Neural progenitor cell (in vitro differentiated cells): ENCODE results near the gene RAB11B. TPM values are rescaled to one million over a fixed set of nuclear protein-coding genes. Genes with fewer than 3 reads are reported as not detected.
A peak's percentile ranks its signal among the peaks of the same experiment; 100 is the strongest.

ENCODE experiments used
- DNase-seq: peaks from one replicate; pipeline ENCODE4 v3.0.0-alpha.2; 2016; ENCODE audit warnings: low spot score
- H2AFZ ChIP-seq: fragments of 200-600 bp; sonication (generic); replicated peaks from 2 replicates; pipeline ENCODE4 v1.6.1; 2016; ENCODE audit warnings: antibody characterized with exemption
- H3F3A ChIP-seq: fragments of 200-600 bp; sonication (generic); 2 replicates; pipeline ENCODE4 v1.6.1; 2016; ENCODE audit warnings: antibody characterized with exemption, low read depth
- H3K27ac ChIP-seq: fragments of 200-600 bp; sonication (generic); 2 replicates; pipeline ENCODE4 v1.5.1; 2016; ENCODE audit warnings: mild to moderate bottlenecking
- H3K27me3 ChIP-seq: fragments of 200-600 bp; sonication (generic); 2 replicates; pipeline ENCODE4 v1.6.1; 2016; ENCODE audit warnings: mild to moderate bottlenecking, moderate library complexity
- H3K36me3 ChIP-seq: fragments of 200-600 bp; sonication (generic); 2 replicates; pipeline ENCODE4 v1.5.1; 2016
- H3K4me1 ChIP-seq: fragments of 200-600 bp; sonication (generic); 2 replicates; pipeline ENCODE4 v1.6.1; 2016; ENCODE audit warnings: mixed run types
- H3K4me2 ChIP-seq: fragments of 200-600 bp; sonication (generic); 2 replicates; pipeline ENCODE4 v1.6.1; 2016
- H3K4me3 ChIP-seq: fragments of 200-600 bp; sonication (generic); 2 replicates; pipeline ENCODE4 v1.5.1; 2016
- H3K79me2 ChIP-seq: fragments of 200-600 bp; sonication (generic); 2 replicates; pipeline ENCODE4 v1.6.1; 2016; ENCODE audit warnings: low read depth
- H3K9ac ChIP-seq: fragments of 200-600 bp; sonication (generic); 2 replicates; pipeline ENCODE4 v1.6.1; 2016
- H3K9me3 ChIP-seq: fragments of 200-600 bp; sonication (generic); 2 replicates; pipeline ENCODE4 v1.5.1; 2016; ENCODE audit warnings: low read depth
- H4K20me1 ChIP-seq: fragments of 200-600 bp; sonication (generic); 2 replicates; pipeline ENCODE4 v1.6.1; 2016; ENCODE audit warnings: low read depth
- H3K27ac Mint-ChIP-seq: 3 replicates; pipeline ENCODE4 v1.8.0; 2021; ENCODE audit warnings: mixed read lengths
- H3K27me3 Mint-ChIP-seq: 2 replicates; pipeline ENCODE4 v1.8.0; 2022; ENCODE audit warnings: low read depth, mild to moderate bottlenecking, inconsistent platforms, moderate library complexity, mixed read lengths; ENCODE audit not compliant: insufficient read depth
- H3K36me3 Mint-ChIP-seq: 3 replicates; pipeline ENCODE4 v1.8.0; 2021; ENCODE audit warnings: mixed read lengths
- H3K4me1 Mint-ChIP-seq: 3 replicates; pipeline ENCODE4 v1.8.0; 2021; ENCODE audit warnings: mixed read lengths
- H3K4me3 Mint-ChIP-seq: 3 replicates; pipeline ENCODE4 v1.8.0; 2021; ENCODE audit warnings: mild to moderate bottlenecking, moderate library complexity, mixed read lengths
- H3K9me3 Mint-ChIP-seq: 3 replicates; pipeline ENCODE4 v1.8.0; 2020; ENCODE audit warnings: mixed read lengths
- EZH2 ChIP-seq: fragments of 200-600 bp; sonication (generic); IDR thresholded peaks from 2 replicates; pipeline ENCODE4 v1.6.1; 2017; ENCODE audit warnings: antibody characterized with exemption, mild to moderate bottlenecking, moderate library complexity
- EZH2phosphoT487 ChIP-seq: fragments of 200-600 bp; sonication (generic); IDR thresholded peaks from 2 replicates; pipeline ENCODE4 v1.6.1; 2017; ENCODE audit warnings: antibody characterized with exemption
- total RNA-seq: library from RNA; depleted of rRNA; stranded (reverse); fragments of >200 nt; gene quantifications from 2 replicates; pipeline ENCODE4 v1.2.3, GENCODE V29; 2015; ENCODE audit warnings: low replicate concordance
- TF ChIP-seq, protein P1 (sequence below): fragments of 200-600 bp; sonication (generic); IDR thresholded peaks from 2 replicates; pipeline ENCODE4 v1.5.1; 2017; ENCODE audit warnings: antibody characterized with exemption, mild to moderate bottlenecking

Gene RAB11B
- total RNA-seq, 1 donor from 2014 or later, result 17.1 TPM

DNA sequence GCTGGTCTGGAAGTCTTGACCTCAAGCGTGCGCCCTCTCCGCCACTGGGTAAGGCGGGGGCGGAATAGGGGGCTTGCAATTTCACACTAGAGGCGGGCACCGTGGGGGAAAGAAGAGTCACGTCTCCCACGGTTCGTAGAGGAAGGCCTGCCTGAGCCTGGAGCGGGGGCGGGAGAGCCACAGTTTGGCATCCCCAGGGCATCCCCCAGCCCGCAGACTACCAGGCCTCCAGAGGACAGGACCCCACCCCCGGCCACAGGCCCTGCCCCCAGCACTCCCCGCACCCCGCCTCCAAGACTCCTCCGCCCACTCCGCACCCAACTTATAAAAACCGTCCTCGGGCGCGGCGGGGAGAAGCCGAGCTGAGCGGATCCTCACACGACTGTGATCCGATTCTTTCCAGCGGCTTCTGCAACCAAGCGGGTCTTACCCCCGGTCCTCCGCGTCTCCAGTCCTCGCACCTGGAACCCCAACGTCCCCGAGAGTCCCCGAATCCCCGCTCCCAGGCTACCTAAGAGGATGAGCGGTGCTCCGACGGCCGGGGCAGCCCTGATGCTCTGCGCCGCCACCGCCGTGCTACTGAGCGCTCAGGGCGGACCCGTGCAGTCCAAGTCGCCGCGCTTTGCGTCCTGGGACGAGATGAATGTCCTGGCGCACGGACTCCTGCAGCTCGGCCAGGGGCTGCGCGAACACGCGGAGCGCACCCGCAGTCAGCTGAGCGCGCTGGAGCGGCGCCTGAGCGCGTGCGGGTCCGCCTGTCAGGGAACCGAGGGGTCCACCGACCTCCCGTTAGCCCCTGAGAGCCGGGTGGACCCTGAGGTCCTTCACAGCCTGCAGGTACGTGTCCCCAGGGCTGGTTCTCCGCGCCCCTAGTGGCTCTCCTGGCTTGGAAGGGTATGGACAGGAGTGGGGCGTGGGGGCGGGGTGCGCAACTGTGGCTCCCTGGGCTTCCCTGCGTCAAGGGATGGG, 26.1 kb upstream of the RAB11B start, which contains the start of gene ANGPTL4:
TSS of gene ANGPTL4 (plus strand) at position 353 of the 969 bp plus-strand sequence. CDS start at position 520, 167 bp downstream.
- no peaks in the 10 kb centered on the region for H3K36me3 ChIP-seq
- peaks cover 56% of the 10 kb centered on the region for H3K27me3 ChIP-seq
- no peak within 1 kb of the TSS for H3K27ac ChIP-seq
- H3K36me3 Mint-ChIP-seq, result no peaks in the 10 kb centered on the region
- no peak within 1 kb of the TSS for H3K27ac Mint-ChIP-seq
- no peaks in the 10 kb centered on the region for H4K20me1 ChIP-seq
- H3K9ac ChIP-seq, result no peak within 1 kb of the TSS
- peaks cover 10% of the 10 kb centered on the region for H3K4me1 ChIP-seq
- H3F3A ChIP-seq, result peaks cover 20% of the 10 kb centered on the region
- peak within 1 kb of the TSS; percentile 20 for H2AFZ ChIP-seq
- peak; percentile 83 for DNase-seq
- H3K4me3 ChIP-seq, result peak within 1 kb of the TSS; percentile 44
- H3K79me2 ChIP-seq, result no peaks in the 10 kb centered on the region
- peaks cover 22% of the 10 kb centered on the region for H3K4me1 Mint-ChIP-seq
- TF ChIP-seq, protein P1, sequence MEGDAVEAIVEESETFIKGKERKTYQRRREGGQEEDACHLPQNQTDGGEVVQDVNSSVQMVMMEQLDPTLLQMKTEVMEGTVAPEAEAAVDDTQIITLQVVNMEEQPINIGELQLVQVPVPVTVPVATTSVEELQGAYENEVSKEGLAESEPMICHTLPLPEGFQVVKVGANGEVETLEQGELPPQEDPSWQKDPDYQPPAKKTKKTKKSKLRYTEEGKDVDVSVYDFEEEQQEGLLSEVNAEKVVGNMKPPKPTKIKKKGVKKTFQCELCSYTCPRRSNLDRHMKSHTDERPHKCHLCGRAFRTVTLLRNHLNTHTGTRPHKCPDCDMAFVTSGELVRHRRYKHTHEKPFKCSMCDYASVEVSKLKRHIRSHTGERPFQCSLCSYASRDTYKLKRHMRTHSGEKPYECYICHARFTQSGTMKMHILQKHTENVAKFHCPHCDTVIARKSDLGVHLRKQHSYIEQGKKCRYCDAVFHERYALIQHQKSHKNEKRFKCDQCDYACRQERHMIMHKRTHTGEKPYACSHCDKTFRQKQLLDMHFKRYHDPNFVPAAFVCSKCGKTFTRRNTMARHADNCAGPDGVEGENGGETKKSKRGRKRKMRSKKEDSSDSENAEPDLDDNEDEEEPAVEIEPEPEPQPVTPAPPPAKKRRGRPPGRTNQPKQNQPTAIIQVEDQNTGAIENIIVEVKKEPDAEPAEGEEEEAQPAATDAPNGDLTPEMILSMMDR, result peak; percentile 31
- TF ChIP-seq EZH2phosphoT487 (no peak), EZH2 (peak; percentile 64)
- H3K9me3 ChIP-seq, result no peaks in the 10 kb centered on the region
- H3K4me3 Mint-ChIP-seq, result peak within 1 kb of the TSS; percentile 85
- peaks cover 39% of the 10 kb centered on the region for H3K27me3 Mint-ChIP-seq
- peak within 1 kb of the TSS; percentile 75 for H3K4me2 ChIP-seq
- no peaks in the 10 kb centered on the region for H3K9me3 Mint-ChIP-seq

GRCh38 chr19:8366121-8366581, 24.0 kb upstream of the RAB11B start:
- no peaks in the 10 kb centered on the region for H3K36me3 Mint-ChIP-seq
- H3K4me3 ChIP-seq, result no peak overlapping the region
- H3K36me3 ChIP-seq, result no peaks in the 10 kb centered on the region
- no peak overlapping the region for H3K27ac ChIP-seq
- H4K20me1 ChIP-seq, result no peaks in the 10 kb centered on the region
- no peak overlapping the region for H2AFZ ChIP-seq
- H3K27me3 Mint-ChIP-seq, result peaks cover 37% of the 10 kb centered on the region
- H3K9ac ChIP-seq, result no peak overlapping the region
- H3K79me2 ChIP-seq, result no peaks in the 10 kb centered on the region
- H3F3A ChIP-seq, result peaks cover 20% of the 10 kb centered on the region
- H3K27me3 ChIP-seq, result peaks cover 56% of the 10 kb centered on the region
- no peaks in the 10 kb centered on the region for H3K9me3 Mint-ChIP-seq
- no peak for DNase-seq
- peaks cover 10% of the 10 kb centered on the region for H3K4me1 ChIP-seq
- H3K9me3 ChIP-seq, result no peaks in the 10 kb centered on the region
- TF ChIP-seq EZH2 (no peak), EZH2phosphoT487 (no peak)
- TF ChIP-seq, protein P1, result no peak
- no peak overlapping the region for H3K27ac Mint-ChIP-seq
- no peak overlapping the region for H3K4me2 ChIP-seq
- peaks cover 26% of the 10 kb centered on the region for H3K4me1 Mint-ChIP-seq
- no peak overlapping the region for H3K4me3 Mint-ChIP-seq

DNA sequence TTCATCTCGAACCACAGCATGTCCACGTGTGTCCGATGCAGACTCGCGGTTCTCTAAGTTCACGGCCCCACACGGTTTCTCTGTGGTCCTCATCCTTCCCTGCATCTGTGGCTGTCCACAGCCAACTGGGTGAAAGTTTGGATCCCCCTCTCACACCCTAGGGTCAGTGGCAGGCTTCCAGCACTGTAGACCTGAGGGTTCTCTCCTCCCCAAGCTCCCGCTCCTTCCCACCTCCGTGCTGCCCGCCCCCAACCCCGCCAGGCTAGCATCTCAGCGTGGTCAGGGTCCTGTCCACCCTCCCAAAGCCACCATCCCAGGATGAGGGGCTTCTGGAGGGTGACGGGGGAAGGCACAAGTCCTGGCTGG, 23.2 kb upstream of the RAB11B start:
- no peaks in the 10 kb centered on the region for H3K9me3 ChIP-seq
- H3K27me3 ChIP-seq, result peaks cover 55% of the 10 kb centered on the region
- peak overlapping the region; percentile 51 for H3K4me2 ChIP-seq
- no peak overlapping the region for H3K27ac ChIP-seq
- DNase-seq, result no peak
- H3K4me3 Mint-ChIP-seq, result no peak overlapping the region
- TF ChIP-seq EZH2 (no peak), EZH2phosphoT487 (no peak)
- TF ChIP-seq, protein P1, result no peak
- no peaks in the 10 kb centered on the region for H3K36me3 Mint-ChIP-seq
- H2AFZ ChIP-seq, result peak overlapping the region; percentile 15
- H3K4me1 ChIP-seq, result peaks cover 10% of the 10 kb centered on the region
- no peaks in the 10 kb centered on the region for H3K79me2 ChIP-seq
- peaks cover 20% of the 10 kb centered on the region for H3F3A ChIP-seq
- no peak overlapping the region for H3K27ac Mint-ChIP-seq
- no peaks in the 10 kb centered on the region for H3K36me3 ChIP-seq
- no peaks in the 10 kb centered on the region for H4K20me1 ChIP-seq
- H3K27me3 Mint-ChIP-seq, result peaks cover 37% of the 10 kb centered on the region
- H3K9ac ChIP-seq, result no peak overlapping the region
- no peaks in the 10 kb centered on the region for H3K9me3 Mint-ChIP-seq
- peaks cover 26% of the 10 kb centered on the region for H3K4me1 Mint-ChIP-seq
- peak overlapping the region; percentile 10 for H3K4me3 ChIP-seq
